ENCODE measurements around the gene LCN2. TPM values are rescaled to one million over a fixed set of nuclear protein-coding genes. Genes with fewer than 3 reads are reported as not detected.

The LCN2 gene
- total RNA-seq, 2 experiments from 2014 or later, result not detected

GRCh38 chr9:128162215-128163026, 13.2 kb downstream of the LCN2 start:
- Mint-ChIP-seq H3K27ac (no peak overlapping the region), H3K9me3 (no peaks in the 10 kb centered on the region), H3K27me3 (no peaks in the 10 kb centered on the region), H3K36me3 (ENCODE audit: low read depth) (peaks cover 26% of the 10 kb centered on the region), H3K4me3 (peak overlapping the region; percentile 48), H3K4me1 (peaks cover 27% of the 10 kb centered on the region)
- DNase-seq, result no peak
- ChIA-PET CTCF (no interaction called here), POLR2A (no interaction called here)

- peaks cover 27% of the 10 kb centered on the region for H3K4me1 Mint-ChIP-seq
- DNase-seq, result no peak
- peaks cover 28% of the 10 kb centered on the region for H3K36me3 Mint-ChIP-seq (ENCODE audit: low read depth)
- ChIA-PET CTCF (no interaction called here), POLR2A (no interaction called here)
- H3K4me3 Mint-ChIP-seq, result no peak overlapping the region
- no peak overlapping the region for H3K27ac Mint-ChIP-seq
- no peaks in the 10 kb centered on the region for H3K27me3 Mint-ChIP-seq
- H3K9me3 Mint-ChIP-seq, result no peaks in the 10 kb centered on the region
These were observed 13.8 kb downstream of the LCN2 start for GRCh38 chr9:128163027-128163515.

GRCh38 chr9:128163523-128164306, 14.5 kb downstream of the LCN2 start:
- H3K36me3 Mint-ChIP-seq (ENCODE audit: low read depth), result peaks cover 31% of the 10 kb centered on the region
- POLR2A ChIA-PET, result no interaction called here
- CTCF ChIA-PET, result no interaction called here

GRCh38 chr9:128164307-128164885, 15.1 kb downstream of the LCN2 start:
- Mint-ChIP-seq H3K27me3 (no peaks in the 10 kb centered on the region), H3K4me1 (peaks cover 22% of the 10 kb centered on the region), H3K9me3 (no peaks in the 10 kb centered on the region), H3K4me3 (no peak overlapping the region), H3K36me3 (ENCODE audit: low read depth) (peaks cover 34% of the 10 kb centered on the region), H3K27ac (no peak overlapping the region)
- no peak for DNase-seq
- POLR2A ChIA-PET, result no interaction called here
- CTCF ChIA-PET, result no interaction called here

More at GRCh38 chr9:128163523-128164306, 14.5 kb downstream of the LCN2 start:
- no peaks in the 10 kb centered on the region for H3K9me3 Mint-ChIP-seq
- no peak for DNase-seq
- H3K4me1 Mint-ChIP-seq, result peaks cover 27% of the 10 kb centered on the region
- H3K27ac Mint-ChIP-seq, result no peak overlapping the region
- H3K27me3 Mint-ChIP-seq, result no peaks in the 10 kb centered on the region
- H3K4me3 Mint-ChIP-seq, result no peak overlapping the region

DNA sequence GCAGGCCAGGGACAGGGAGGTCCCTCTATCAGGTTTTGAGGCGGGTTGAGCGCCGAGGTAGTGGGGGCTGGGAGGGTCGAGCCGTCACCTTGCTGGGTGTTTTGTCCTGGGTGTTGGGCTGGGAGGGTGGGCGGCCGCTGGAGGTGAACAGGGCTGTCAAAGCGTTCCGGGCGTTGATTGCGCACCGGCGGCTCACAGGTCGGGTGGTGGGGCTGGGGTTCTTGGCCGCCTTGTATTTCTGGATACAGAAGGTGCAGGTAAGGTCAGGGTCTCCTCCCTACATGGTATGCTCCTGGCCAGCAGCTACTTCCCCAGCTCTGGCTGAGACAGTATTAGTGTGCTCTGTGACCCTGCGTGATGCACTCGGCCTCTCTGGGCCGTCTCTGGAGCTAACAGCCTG, 16.9 kb downstream of the LCN2 start:
- Mint-ChIP-seq H3K36me3 (ENCODE audit: low read depth) (peaks cover 38% of the 10 kb centered on the region), H3K4me3 (no peak overlapping the region), H3K27ac (no peak overlapping the region), H3K4me1 (peaks cover 15% of the 10 kb centered on the region), H3K27me3 (no peaks in the 10 kb centered on the region), H3K9me3 (no peaks in the 10 kb centered on the region)
- ChIA-PET CTCF (interaction anchor here (0.9 kb wide), 1 partner anchor 59 kb away, joined by 3 read pairs; no protein-coding TSS in a partner anchor), POLR2A (no interaction called here)
- DNase-seq, result no peak

DNA sequence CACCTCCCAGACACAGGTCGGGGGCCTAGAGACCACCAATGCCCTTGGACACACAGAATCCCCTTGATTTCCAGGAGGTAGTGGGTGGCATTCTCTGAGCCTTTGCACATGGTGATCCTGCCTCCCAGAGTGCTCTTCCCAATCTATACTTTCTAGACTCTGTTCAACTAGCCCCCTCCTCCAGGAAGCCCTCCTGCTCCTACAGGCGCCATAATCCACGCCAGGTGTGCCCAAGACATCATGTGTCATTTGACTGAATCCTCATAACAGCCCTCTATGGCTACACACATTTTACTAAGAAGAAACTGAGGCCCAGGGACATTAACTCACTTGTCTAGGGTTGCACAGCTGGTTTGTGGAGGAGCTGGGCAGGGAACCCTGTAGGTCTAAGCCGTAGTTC, 18.0 kb downstream of the LCN2 start:
- ChIA-PET POLR2A (no interaction called here), CTCF (no interaction called here)
- H3K27ac Mint-ChIP-seq, result no peak overlapping the region
- no peak overlapping the region for H3K4me3 Mint-ChIP-seq
- H3K4me1 Mint-ChIP-seq, result peaks cover 7% of the 10 kb centered on the region
- peaks cover 36% of the 10 kb centered on the region for H3K36me3 Mint-ChIP-seq (ENCODE audit: low read depth)
- no peaks in the 10 kb centered on the region for H3K27me3 Mint-ChIP-seq
- H3K9me3 Mint-ChIP-seq, result no peaks in the 10 kb centered on the region
- DNase-seq, result no peak

DNA sequence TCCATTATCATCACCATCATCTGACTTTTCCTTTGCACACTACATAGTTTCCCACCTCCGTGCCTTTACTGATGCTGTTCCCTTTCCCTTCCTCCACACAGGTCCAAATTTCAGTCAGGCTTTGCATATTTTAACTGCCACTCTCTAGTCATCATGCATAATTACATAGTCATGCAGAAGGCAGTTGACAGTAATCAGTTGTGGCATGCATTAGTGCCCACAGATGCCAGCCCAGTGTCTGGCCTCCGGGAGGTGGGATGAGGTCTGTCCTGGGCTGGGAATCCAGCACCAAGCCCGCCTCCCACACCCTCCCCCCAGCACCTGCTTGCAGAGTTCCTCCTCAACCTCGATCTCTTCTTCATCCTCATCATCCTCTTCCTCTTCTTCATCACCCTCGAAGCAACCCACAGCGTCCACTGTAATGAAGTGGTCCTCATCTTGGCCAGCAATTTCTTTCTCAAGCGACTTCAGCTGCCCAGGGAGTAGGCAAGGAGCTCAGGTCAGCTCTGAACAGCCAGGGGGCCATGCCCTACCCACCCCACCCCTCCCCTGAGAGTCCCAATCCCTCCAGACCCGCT, 19.6 kb downstream of the LCN2 start:
- Mint-ChIP-seq H3K27ac (no peak overlapping the region), H3K27me3 (no peaks in the 10 kb centered on the region), H3K4me3 (no peak overlapping the region), H3K36me3 (ENCODE audit: low read depth) (peaks cover 30% of the 10 kb centered on the region), H3K9me3 (no peaks in the 10 kb centered on the region), H3K4me1 (no peaks in the 10 kb centered on the region)
- ChIA-PET CTCF (interaction anchor here (1.2 to 2.2 kb wide), 2 partner anchors 17 to 51 kb away, joined by 3 to 4 read pairs; no protein-coding TSS in a partner anchor), POLR2A (no interaction called here)
- no peak for DNase-seq

DNA sequence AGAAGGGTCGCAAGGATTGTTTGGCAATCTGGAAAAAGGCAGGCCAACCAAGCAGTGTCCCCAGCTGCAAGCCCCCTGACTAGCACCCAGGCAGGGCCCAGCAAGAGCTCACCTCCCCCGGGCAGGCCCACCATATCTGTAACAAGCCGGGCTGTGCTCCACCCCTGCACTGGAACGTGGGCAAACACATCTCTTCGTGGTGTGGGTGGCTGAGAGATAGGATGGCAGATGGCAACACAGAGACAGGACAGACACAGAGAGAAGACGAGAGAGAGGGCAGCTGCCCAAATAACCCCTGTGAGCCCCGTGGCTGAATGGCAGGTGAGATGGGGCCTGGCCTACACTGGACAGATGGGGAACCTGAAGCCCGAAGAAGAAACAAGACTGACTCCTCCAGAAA, 20.2 kb downstream of the LCN2 start:
- CTCF ChIA-PET, result interaction anchor here (0.9 to 2.2 kb wide), 2 partner anchors 21 to 52 kb away, joined by 3 to 4 read pairs; no protein-coding TSS in a partner anchor
- Mint-ChIP-seq H3K9me3 (no peaks in the 10 kb centered on the region), H3K4me3 (no peak overlapping the region), H3K36me3 (ENCODE audit: low read depth) (peaks cover 27% of the 10 kb centered on the region), H3K27me3 (no peaks in the 10 kb centered on the region), H3K4me1 (no peaks in the 10 kb centered on the region), H3K27ac (peak overlapping the region; percentile 41)
- DNase-seq, result no peak
- POLR2A ChIA-PET, result no interaction called here

DNA sequence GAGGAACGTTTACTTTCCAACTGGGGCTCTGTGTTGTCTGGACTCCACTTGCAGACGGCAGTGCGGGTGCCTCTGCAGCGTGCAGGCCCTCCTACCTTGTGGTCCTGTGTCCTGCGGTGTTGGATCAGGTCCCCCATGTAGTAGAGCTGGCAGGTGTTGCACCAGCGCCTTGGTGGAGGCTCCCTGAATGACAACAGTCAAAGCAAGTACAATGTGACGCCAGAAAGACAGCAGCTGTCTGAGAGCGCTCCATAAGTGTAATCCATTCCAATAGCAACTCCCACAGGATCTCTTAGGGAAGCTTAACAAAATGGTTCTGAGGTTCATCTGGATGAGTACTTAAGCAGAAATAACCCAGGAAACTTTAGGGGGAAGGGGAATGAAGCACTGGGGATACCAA, 20.7 kb downstream of the LCN2 start:
- Mint-ChIP-seq H3K36me3 (ENCODE audit: low read depth) (peaks cover 24% of the 10 kb centered on the region), H3K4me3 (no peak overlapping the region), H3K27me3 (no peaks in the 10 kb centered on the region), H3K4me1 (no peaks in the 10 kb centered on the region), H3K9me3 (no peaks in the 10 kb centered on the region), H3K27ac (peak overlapping the region; percentile 41)
- ChIA-PET CTCF (interaction anchor here (0.9 kb wide), 2 partner anchors 20 to 21 kb away, joined by 3 read pairs; no protein-coding TSS in a partner anchor), POLR2A (no interaction called here)
- no peak for DNase-seq

DNA sequence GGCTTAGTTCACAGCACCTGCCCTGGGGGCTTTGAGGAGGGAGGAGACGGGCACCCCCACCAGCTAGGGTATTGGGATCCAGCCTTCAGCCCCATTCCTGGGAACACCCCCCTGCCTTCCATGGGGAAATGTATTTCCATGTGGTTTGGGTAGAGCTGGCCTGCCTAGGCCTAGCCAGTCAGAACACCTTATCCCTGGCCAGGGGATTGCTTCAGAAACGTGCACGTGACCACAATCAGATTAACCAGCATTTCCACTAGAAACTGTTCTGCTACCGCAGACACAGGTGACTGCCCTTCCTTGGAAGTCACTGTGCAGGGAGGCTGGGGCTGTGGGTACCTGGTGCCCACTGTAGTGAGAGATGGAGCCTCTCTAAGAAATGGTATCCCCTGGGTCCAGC, 24.8 kb downstream of the LCN2 start:
- H3K36me3 Mint-ChIP-seq (ENCODE audit: low read depth), result peaks cover 21% of the 10 kb centered on the region
- H3K27me3 Mint-ChIP-seq, result no peaks in the 10 kb centered on the region
- H3K4me1 Mint-ChIP-seq, result no peaks in the 10 kb centered on the region
- H3K27ac Mint-ChIP-seq, result no peak overlapping the region
- ChIA-PET POLR2A (no interaction called here), CTCF (interaction anchor here (0.6 to 1.5 kb wide), 3 partner anchors 9 to 27 kb away, joined by 3 read pairs; no protein-coding TSS in a partner anchor)
- no peak for DNase-seq
- no peak overlapping the region for H3K4me3 Mint-ChIP-seq
- H3K9me3 Mint-ChIP-seq, result peaks cover 4% of the 10 kb centered on the region

DNA sequence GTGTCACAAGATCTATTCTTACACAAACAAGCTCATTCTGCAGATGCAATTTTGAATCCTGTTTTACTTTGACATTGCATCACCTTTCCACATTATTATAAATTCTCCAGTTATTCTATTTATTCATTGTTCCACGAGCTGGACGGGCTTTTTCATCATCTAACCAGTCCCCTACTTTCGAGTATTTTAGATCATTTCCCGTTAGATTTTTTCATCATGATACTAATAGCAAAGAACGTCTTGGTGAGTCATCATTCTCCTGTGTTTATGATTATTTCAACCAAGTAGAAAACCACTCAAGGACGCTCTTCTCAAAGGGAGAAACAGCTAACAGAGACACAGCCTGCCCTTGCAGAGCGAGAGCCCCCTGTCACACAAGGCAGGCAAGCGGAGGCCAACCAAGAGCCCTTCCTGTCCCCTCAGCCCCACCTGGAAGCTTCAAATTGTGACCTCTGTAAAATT, 25.9 kb downstream of the LCN2 start:
- Mint-ChIP-seq H3K4me1 (no peaks in the 10 kb centered on the region), H3K9me3 (peaks cover 6% of the 10 kb centered on the region), H3K27me3 (no peaks in the 10 kb centered on the region), H3K4me3 (no peak overlapping the region), H3K27ac (no peak overlapping the region), H3K36me3 (ENCODE audit: low read depth) (peaks cover 28% of the 10 kb centered on the region)
- DNase-seq, result no peak
- ChIA-PET CTCF (interaction anchor here (0.6 to 1.5 kb wide), 6 partner anchors 8 to 315 kb away, joined by 3 to 4 read pairs (median 3); partner anchors contain the start of gene BBLN), POLR2A (no interaction called here)

DNA sequence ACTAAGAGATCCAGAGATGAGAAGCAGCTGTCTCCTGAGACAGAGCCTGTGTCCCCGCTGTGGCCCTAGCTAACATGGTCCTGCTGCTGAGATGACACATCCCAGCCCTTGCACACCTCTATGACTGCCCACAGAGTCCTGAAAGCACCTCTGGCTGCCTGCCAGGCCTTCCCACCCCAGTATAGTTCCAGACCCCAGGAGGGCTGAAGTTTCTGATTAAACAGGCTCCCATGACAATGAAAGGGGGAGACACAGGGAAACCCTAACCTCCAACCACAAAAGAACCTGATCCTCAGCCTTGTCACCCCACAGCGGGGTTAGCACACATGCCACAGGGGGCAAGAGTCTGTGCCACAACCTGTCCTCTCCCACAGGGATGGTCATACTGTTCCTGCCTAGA, 26.5 kb downstream of the LCN2 start:
- peaks cover 6% of the 10 kb centered on the region for H3K9me3 Mint-ChIP-seq
- ChIA-PET CTCF (interaction anchor here (0.9 kb wide), 1 partner anchor 16 kb away, joined by 3 read pairs; the partner anchor contains the start of gene BBLN), POLR2A (no interaction called here)
- peaks cover 34% of the 10 kb centered on the region for H3K36me3 Mint-ChIP-seq (ENCODE audit: low read depth)
- no peak overlapping the region for H3K27ac Mint-ChIP-seq
- no peaks in the 10 kb centered on the region for H3K27me3 Mint-ChIP-seq
- H3K4me3 Mint-ChIP-seq, result no peak overlapping the region
- no peaks in the 10 kb centered on the region for H3K4me1 Mint-ChIP-seq
- no peak for DNase-seq

Measured in activated CD4-positive, alpha-beta T cell treated with anti-CD3 and anti-CD28 coated beads, Interleukin-2, amount 10 ng/mL, durations not matched to agents 7 days and 5 days (primary cell).